SU-DHL-6 (cell line): ENCODE data around the gene GJB6.

Source experiments
- H2AFZ ChIP-seq: fragments of 200-600 bp; sonication (generic); 2 replicates; pipeline ENCODE4 v1.6.1; 2014; ENCODE audit warnings: low read depth, mild to moderate bottlenecking, moderate library complexity, mixed read lengths, antibody characterized with exemption, low read length; ENCODE audit not compliant: severe bottlenecking
- H3F3A ChIP-seq: fragments of 200-600 bp; shearing (Covaris generic); 2 replicates; pipeline ENCODE4 v1.6.0; 2016; ENCODE audit warnings: antibody characterized with exemption, mild to moderate bottlenecking; ENCODE audit not compliant: insufficient read depth
- H3K27ac ChIP-seq: fragments of 200-600 bp; sonication (generic); 2 replicates; pipeline ENCODE4 v1.5.1; 2016; ENCODE audit warnings: low read depth, mild to moderate bottlenecking, low read length, moderate library complexity, mixed read lengths
- H3K27me3 ChIP-seq: fragments of 200-600 bp; sonication (generic), shearing (Covaris generic); 2 replicates; pipeline ENCODE4 v1.6.0; 2014; ENCODE audit warnings: mild to moderate bottlenecking, low read length
- H3K36me3 ChIP-seq: fragments of 200-600 bp; sonication (generic); 2 replicates; pipeline ENCODE4 v1.6.1; 2014; ENCODE audit warnings: mild to moderate bottlenecking, low read length, mixed read lengths
- H3K4me2 ChIP-seq: fragments of 300-600, 200-600 bp; shearing (Covaris generic), sonication (generic); 2 replicates; pipeline ENCODE4 v1.6.0; 2014; ENCODE audit warnings: low read length, low read depth, mild to moderate bottlenecking; ENCODE audit not compliant: poor library complexity, severe bottlenecking
- H3K4me3 ChIP-seq: fragments of 200-600 bp; sonication (generic); 2 replicates; pipeline ENCODE4 v1.5.1; 2014; ENCODE audit warnings: antibody characterized with exemption, low read length, mild to moderate bottlenecking, mixed read lengths; ENCODE audit not compliant: insufficient read depth, poor library complexity, severe bottlenecking
- H3K79me2 ChIP-seq: fragments of 200-600 bp; sonication (generic); 2 replicates; pipeline ENCODE4 v1.6.1; 2014; ENCODE audit warnings: mild to moderate bottlenecking, low read length, moderate library complexity; ENCODE audit not compliant: insufficient read depth
- H3K9ac ChIP-seq: fragments of 200-600 bp; sonication (generic); 2 replicates; pipeline ENCODE4 v1.7.0; 2014; ENCODE audit warnings: mild to moderate bottlenecking, low read length
- H3K9me2 ChIP-seq: fragments of 200-600 bp; sonication (generic); replicated peaks from 2 replicates; pipeline ENCODE4 v1.6.1; 2014; ENCODE audit warnings: low read length; ENCODE audit not compliant: insufficient read depth
- H3K9me3 ChIP-seq: fragments of 200-600 bp; sonication (generic); 2 replicates; pipeline ENCODE4 v1.6.1; 2014; ENCODE audit warnings: low read length, mixed read lengths; ENCODE audit not compliant: insufficient read depth
- H4K20me1 ChIP-seq: fragments of 200-600 bp; sonication (generic); 2 replicates; pipeline ENCODE4 v1.6.1; 2014; ENCODE audit warnings: low read depth, mild to moderate bottlenecking, antibody characterized with exemption, low read length, moderate library complexity, mixed read lengths
- EZH2phosphoT487 ChIP-seq: fragments of 200-600 bp; sonication (generic), shearing (Covaris generic); conservative IDR thresholded peaks from 2 replicates; pipeline ENCODE4 v1.6.1; 2018; ENCODE audit warnings: mild to moderate bottlenecking, antibody characterized with exemption, low read length, moderate library complexity, mixed read lengths
- TF ChIP-seq, protein P1 (sequence below): fragments of 200-600 bp; sonication (generic); IDR thresholded peaks from one replicate; pipeline ENCODE4 v1.5.1; 2017; ENCODE audit warnings: antibody characterized with exemption, mild to moderate bottlenecking, low read length, moderate library complexity; ENCODE audit not compliant: insufficient read depth, poor library complexity, severe bottlenecking

The GJB6 gene

DNA sequence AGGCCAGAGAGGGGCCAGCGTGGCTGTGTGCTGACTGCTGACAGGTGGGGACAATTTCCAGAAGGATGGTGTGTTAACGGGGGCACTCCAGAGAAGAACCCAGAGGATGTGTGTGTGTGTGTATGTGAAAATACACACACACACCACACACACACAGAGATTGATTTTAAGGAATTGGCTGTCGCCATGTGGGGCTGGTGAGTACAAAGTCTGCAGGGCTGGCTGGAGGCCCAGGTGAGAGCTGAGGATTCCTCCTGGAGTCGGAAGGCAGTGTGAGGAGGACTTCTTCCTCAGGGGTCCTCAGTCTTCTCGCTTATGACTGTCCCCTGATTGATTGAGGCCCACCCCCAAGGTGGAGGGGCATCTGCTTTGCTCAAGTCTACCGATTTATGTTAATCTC lies 7.6 kb upstream of the GJB6 start:
- no peaks in the 10 kb centered on the region for H3K36me3 ChIP-seq

GRCh38 chr13:20232556-20233277 lies 598 bp upstream of the GJB6 start:
- no peaks in the 10 kb centered on the region for H3K36me3 ChIP-seq
- no peaks in the 10 kb centered on the region for H4K20me1 ChIP-seq
- no peak overlapping the region for H3K9ac ChIP-seq
- H3F3A ChIP-seq, result no peaks in the 10 kb centered on the region
- no peak overlapping the region for H3K4me3 ChIP-seq
- H3K9me3 ChIP-seq, result no peaks in the 10 kb centered on the region
- no peaks in the 10 kb centered on the region for H3K79me2 ChIP-seq
- H2AFZ ChIP-seq, result no peak overlapping the region
- no peak for TF ChIP-seq EZH2phosphoT487
- TF ChIP-seq, protein P1, sequence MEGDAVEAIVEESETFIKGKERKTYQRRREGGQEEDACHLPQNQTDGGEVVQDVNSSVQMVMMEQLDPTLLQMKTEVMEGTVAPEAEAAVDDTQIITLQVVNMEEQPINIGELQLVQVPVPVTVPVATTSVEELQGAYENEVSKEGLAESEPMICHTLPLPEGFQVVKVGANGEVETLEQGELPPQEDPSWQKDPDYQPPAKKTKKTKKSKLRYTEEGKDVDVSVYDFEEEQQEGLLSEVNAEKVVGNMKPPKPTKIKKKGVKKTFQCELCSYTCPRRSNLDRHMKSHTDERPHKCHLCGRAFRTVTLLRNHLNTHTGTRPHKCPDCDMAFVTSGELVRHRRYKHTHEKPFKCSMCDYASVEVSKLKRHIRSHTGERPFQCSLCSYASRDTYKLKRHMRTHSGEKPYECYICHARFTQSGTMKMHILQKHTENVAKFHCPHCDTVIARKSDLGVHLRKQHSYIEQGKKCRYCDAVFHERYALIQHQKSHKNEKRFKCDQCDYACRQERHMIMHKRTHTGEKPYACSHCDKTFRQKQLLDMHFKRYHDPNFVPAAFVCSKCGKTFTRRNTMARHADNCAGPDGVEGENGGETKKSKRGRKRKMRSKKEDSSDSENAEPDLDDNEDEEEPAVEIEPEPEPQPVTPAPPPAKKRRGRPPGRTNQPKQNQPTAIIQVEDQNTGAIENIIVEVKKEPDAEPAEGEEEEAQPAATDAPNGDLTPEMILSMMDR, result no peak
- no peak overlapping the region for H3K4me2 ChIP-seq
- no peaks in the 10 kb centered on the region for H3K9me2 ChIP-seq
- no peaks in the 10 kb centered on the region for H3K27me3 ChIP-seq
- H3K27ac ChIP-seq, result no peak overlapping the region

More for the DNA sequence above, 7.6 kb upstream of the GJB6 start:
- H3K4me3 ChIP-seq, result no peak overlapping the region
- no peaks in the 10 kb centered on the region for H3K9me3 ChIP-seq
- no peak overlapping the region for H2AFZ ChIP-seq
- no peaks in the 10 kb centered on the region for H3F3A ChIP-seq
- H3K27me3 ChIP-seq, result no peaks in the 10 kb centered on the region
- H3K9ac ChIP-seq, result no peak overlapping the region
- TF ChIP-seq EZH2phosphoT487, result no peak
- TF ChIP-seq, protein P1, result no peak
- H3K27ac ChIP-seq, result no peak overlapping the region
- no peak overlapping the region for H3K4me2 ChIP-seq
- no peaks in the 10 kb centered on the region for H3K9me2 ChIP-seq
- H3K79me2 ChIP-seq, result no peaks in the 10 kb centered on the region
- no peaks in the 10 kb centered on the region for H4K20me1 ChIP-seq

GRCh38 chr13:20230913-20231838 lies 943 bp downstream of the GJB6 start:
- TF ChIP-seq, protein P1, result no peak
- no peak for TF ChIP-seq EZH2phosphoT487
- Histone ChIP-seq H2AFZ (no peak overlapping the region), H3K79me2 (no peaks in the 10 kb centered on the region), H3K36me3 (no peaks in the 10 kb centered on the region), H3K27ac (no peak overlapping the region), H3K27me3 (no peaks in the 10 kb centered on the region), H3K4me3 (no peak overlapping the region), H3K4me2 (no peak overlapping the region), H3K9me3 (no peaks in the 10 kb centered on the region), H3K9ac (no peak overlapping the region), H4K20me1 (no peaks in the 10 kb centered on the region), H3K9me2 (no peaks in the 10 kb centered on the region), H3F3A (no peaks in the 10 kb centered on the region)
